ENCODE results near the gene GVQW3.

DNA sequence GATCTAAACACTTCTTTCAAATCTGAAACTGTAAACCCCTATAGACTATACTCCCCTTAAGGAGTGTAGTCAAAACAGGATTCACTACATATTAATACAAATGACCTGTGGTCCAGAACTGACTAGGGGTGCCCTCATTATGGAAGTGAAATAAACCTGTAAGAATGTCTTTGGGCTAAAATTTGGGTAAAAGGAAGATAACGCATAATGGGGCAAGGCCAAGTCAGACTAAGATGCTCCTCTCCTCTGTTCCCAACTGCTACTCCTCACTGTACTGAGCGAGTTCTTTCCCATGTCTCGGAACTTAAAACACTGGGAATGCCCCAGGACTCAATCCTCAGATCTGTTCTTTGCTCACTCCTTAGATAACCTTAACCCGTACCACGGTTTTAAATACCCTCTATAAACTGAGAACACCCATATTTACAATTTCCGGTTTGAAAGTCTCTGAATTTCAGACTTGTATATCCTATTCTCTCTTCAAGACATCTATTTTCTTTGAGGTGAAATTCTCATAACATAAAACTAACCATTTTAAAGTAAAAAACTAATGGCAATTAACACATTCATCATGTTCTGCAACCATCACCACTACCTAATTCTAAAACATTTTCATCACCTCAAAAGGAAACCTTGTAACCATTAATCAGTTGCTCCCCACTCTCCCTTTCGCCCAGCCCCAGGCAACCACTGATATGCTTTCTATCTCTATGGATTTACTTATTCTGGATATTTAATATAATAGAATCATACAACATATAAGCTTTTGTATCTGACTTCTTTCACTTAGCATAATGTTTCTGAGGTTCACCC is 4.2 kb upstream of the GVQW3 start:
- TF ChIP-seq, protein P1, sequence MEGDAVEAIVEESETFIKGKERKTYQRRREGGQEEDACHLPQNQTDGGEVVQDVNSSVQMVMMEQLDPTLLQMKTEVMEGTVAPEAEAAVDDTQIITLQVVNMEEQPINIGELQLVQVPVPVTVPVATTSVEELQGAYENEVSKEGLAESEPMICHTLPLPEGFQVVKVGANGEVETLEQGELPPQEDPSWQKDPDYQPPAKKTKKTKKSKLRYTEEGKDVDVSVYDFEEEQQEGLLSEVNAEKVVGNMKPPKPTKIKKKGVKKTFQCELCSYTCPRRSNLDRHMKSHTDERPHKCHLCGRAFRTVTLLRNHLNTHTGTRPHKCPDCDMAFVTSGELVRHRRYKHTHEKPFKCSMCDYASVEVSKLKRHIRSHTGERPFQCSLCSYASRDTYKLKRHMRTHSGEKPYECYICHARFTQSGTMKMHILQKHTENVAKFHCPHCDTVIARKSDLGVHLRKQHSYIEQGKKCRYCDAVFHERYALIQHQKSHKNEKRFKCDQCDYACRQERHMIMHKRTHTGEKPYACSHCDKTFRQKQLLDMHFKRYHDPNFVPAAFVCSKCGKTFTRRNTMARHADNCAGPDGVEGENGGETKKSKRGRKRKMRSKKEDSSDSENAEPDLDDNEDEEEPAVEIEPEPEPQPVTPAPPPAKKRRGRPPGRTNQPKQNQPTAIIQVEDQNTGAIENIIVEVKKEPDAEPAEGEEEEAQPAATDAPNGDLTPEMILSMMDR (IDR thresholded peaks at IDR 0.05), result no peak
- TF ChIP-seq POLR2A (IDR thresholded peaks at IDR 0.05), result no peak

Data from adrenal gland (tissue), 5 donors.